ENCODE results near the gene SV2B.

SV2B gene

GRCh38 chr15:91142106-91142744, 42.2 kb downstream of the SV2B start:
- no peak for DNase-seq

- DNase-seq: no peak
Measured at GRCh38 chr15:91142946-91143345, 42.9 kb downstream of the SV2B start.

- no peak for DNase-seq
Measured at GRCh38 chr15:91146728-91147127, 46.7 kb downstream of the SV2B start.

- no peak for DNase-seq
Measured at GRCh38 chr15:91148243-91148642, 48.2 kb downstream of the SV2B start.

- DNase-seq: no peak
Measured at GRCh38 chr15:91150502-91151160, 50.6 kb downstream of the SV2B start.

- no peak for DNase-seq
Measured at GRCh38 chr15:91151781-91152563, 51.9 kb downstream of the SV2B start.

GRCh38 chr15:91152896-91153581, 53.0 kb downstream of the SV2B start:
- no peak for DNase-seq

GRCh38 chr15:91153954-91154353, 53.9 kb downstream of the SV2B start:
- DNase-seq: no peak

GRCh38 chr15:91156175-91156726, 56.2 kb downstream of the SV2B start:
- DNase-seq: no peak

GRCh38 chr15:91158415-91159394, 58.6 kb downstream of the SV2B start:
- no peak for DNase-seq

- no peak for DNase-seq
Measured at GRCh38 chr15:91165850-91166249, 65.8 kb downstream of the SV2B start.

- no peak for DNase-seq
Measured at GRCh38 chr15:91168457-91168856, 68.4 kb downstream of the SV2B start.

GRCh38 chr15:91171334-91171733, 71.3 kb downstream of the SV2B start:
- no peak for DNase-seq

GRCh38 chr15:91182101-91182500, 82.0 kb downstream of the SV2B start:
- peak; percentile 60 to 66 for DNase-seq

GRCh38 chr15:91183596-91183995, 83.5 kb downstream of the SV2B start:
- no peak for DNase-seq

GRCh38 chr15:91184441-91184840, 84.4 kb downstream of the SV2B start:
- no peak for DNase-seq

- peak; percentile 37 to 60 for DNase-seq
Measured at GRCh38 chr15:91186904-91187656, 87.0 kb downstream of the SV2B start.

GRCh38 chr15:91192285-91192684, 92.2 kb downstream of the SV2B start:
- no peak for DNase-seq

- DNase-seq: peak in 1 of 2 experiments; percentile 81
Measured at GRCh38 chr15:91192690-91193377, 92.8 kb downstream of the SV2B start.

GRCh38 chr15:91193378-91193720, 93.3 kb downstream of the SV2B start:
- no peak for DNase-seq

- DNase-seq: no peak
Measured at GRCh38 chr15:91196127-91196526, 96.1 kb downstream of the SV2B start.
